ENCODE results near the gene KITLG.
"Not testable (repeated sequence)": the region's sequence is repeated elsewhere in the genome, so short reads cannot be mapped to it uniquely, and the experiment has no call there.

DNA sequence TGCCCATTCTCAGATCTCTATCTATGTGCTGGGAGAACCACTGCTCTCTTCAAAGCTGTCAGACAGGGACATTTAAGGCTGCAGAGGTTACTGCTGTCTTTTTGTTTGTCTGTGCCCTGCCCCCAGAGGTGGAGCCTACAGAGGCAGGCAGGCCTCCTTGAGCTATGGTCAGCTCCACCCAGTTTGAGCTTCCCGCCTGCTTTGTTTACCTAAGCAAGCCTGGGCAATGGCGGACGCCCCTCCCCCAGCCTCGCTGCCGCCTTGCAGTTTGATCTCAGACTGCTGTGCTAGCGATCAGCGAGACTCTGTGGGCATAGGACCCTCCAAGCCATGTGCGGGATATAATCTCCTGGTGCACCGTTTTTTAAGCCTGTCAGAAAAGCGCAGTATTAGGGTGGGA, 113.6 kb downstream of the KITLG start:
- TF ChIP-seq POLR2A, CTCF, EP300 (IDR thresholded peaks at IDR 0.05): not testable (repeated sequence)
